Activated naive CD4-positive, alpha-beta T cell treated with anti-CD3 and anti-CD28 coated beads, Interleukin-2, amount 50 U/mL, for 24 hours (primary cell): ENCODE measurements around the gene VGLL2.
A peak's percentile ranks its signal among the peaks of the same experiment; 100 is the strongest.

Experiments used
- H3K27ac Mint-ChIP-seq: one replicate; pipeline ENCODE4 v1.8.0; 2021; ENCODE audit warnings: mild to moderate bottlenecking, mixed read lengths
- H3K27me3 Mint-ChIP-seq: one replicate; pipeline ENCODE4 v1.8.0; 2021; ENCODE audit warnings: mixed read lengths
- H3K36me3 Mint-ChIP-seq: one replicate; pipeline ENCODE4 v1.8.0; 2021; ENCODE audit warnings: mixed read lengths
- H3K4me1 Mint-ChIP-seq: one replicate; pipeline ENCODE4 v1.8.0; 2021; ENCODE audit warnings: mixed read lengths
- H3K4me3 Mint-ChIP-seq: one replicate; pipeline ENCODE4 v1.8.0; 2021; ENCODE audit warnings: mild to moderate bottlenecking, mixed read lengths
- H3K9me3 Mint-ChIP-seq: one replicate; pipeline ENCODE4 v1.8.0; 2021; ENCODE audit warnings: mixed read lengths

Gene VGLL2

DNA sequence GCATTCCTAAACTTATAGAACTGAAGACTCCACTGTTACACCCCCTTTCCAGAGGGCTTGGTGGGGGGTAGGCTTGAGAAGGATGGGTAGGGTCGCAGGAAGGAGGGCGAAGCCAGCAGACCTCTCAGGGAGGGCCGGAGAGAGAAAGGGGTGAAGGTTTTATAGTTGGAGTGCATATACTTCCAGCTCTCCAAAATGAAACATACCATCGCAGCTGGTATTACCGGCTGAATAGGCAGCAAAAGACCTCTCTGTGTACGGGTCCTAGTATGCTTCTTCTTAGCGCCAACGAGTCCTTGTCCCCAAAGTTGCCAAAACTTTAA, 1.0 kb upstream of the VGLL2 start:
- Mint-ChIP-seq H3K27ac (no peak overlapping the region), H3K4me1 (peaks cover 16% of the 10 kb centered on the region), H3K4me3 (peak overlapping the region; percentile 66), H3K36me3 (no peaks in the 10 kb centered on the region), H3K9me3 (peaks cover 4% of the 10 kb centered on the region), H3K27me3 (peaks cover 62% of the 10 kb centered on the region)

DNA sequence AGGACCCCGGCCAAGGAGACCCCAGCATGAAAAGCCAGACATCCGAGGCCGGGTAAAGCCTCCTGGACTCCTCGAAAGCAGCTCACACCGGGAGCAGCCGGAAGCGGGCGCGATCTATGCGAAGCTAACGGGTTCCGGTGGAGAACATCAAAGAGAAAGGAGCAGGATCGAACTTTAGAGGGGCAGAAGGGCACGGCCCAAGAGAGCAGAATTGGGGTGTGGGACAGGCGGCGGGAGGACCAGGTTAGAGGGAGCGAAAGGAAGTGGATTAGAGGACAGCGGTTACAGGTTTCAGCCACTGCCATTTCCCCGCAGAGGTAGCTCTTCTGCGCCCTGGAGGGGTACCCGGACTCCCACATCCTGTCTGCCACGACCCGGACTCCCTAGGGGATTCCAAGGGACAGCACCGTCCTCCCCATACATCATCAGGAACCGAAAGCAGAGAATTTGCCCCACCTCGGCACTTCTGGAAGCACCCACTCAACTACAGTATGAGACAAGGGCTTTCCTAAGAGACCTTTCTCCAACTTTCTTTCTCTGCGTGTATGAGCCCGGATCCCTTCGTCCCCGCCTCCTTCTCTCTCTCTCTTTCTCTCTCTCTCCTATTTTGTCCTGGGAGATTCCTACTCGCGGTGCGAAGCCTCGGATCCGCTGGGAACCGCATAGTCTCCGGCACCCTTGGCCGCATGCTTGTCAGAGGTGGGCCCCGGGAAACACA, 507 bp upstream of the VGLL2 start:
- Mint-ChIP-seq H3K4me1 (peaks cover 16% of the 10 kb centered on the region), H3K4me3 (peak overlapping the region; percentile 66), H3K27me3 (peaks cover 65% of the 10 kb centered on the region), H3K27ac (no peak overlapping the region), H3K36me3 (no peaks in the 10 kb centered on the region), H3K9me3 (peaks cover 4% of the 10 kb centered on the region)

DNA sequence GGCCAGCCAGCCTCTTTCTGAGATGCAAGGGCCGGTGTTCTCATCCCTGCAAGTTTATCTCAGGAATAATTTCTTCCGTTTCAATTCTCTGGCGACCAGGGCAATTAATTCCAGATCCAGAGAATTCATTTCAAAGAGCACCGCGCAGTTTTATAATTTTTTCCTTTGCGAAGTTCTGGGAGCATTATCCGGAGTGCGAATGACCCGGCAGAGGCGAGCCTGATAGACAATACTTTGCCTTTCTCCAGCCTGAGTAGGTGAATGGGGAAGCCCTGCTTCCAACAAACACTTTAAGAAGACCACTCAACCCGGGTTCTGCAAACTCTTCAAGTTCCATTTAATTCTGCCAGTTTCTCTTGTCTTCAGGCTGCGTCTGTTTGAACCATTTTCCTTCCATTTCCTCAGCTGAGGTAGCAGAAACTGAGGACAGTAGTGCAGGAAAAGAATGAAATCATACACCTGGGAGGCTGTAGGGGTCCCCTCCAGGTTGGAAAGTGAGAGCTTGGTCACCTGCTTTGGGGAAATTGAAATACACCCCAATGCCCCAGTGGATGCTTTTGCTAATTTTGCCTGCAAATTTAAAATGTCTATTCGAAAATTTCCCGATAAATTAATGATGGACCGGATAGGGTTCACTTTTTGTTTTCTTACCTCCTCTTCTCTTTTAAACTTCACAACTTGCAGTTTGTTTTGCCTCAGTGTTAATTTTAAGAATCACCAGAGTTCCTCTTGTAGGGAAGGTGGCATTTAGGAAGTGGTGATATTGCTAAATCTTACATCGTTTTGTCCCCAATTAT, 1.1 kb downstream of the VGLL2 start:
- peaks cover 4% of the 10 kb centered on the region for H3K9me3 Mint-ChIP-seq
- H3K36me3 Mint-ChIP-seq: no peaks in the 10 kb centered on the region
- peaks cover 16% of the 10 kb centered on the region for H3K4me1 Mint-ChIP-seq
- no peak overlapping the region for H3K27ac Mint-ChIP-seq
- H3K27me3 Mint-ChIP-seq: peaks cover 67% of the 10 kb centered on the region
- H3K4me3 Mint-ChIP-seq: no peak overlapping the region

DNA sequence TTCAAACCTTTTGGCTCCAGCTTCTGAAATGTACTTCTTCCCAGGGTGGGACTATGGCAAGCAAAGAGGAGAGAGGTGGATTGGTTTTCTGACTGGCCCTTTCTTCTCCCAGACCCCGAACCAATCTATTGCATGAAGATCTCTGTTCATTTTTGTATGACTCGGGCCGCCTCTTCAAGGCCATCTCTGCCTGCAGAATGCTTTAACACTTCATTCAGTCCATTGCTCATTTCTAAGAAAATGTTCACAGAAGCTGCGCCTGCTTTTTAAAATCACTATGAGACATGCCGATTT, 1.6 kb downstream of the VGLL2 start:
- H3K4me3 Mint-ChIP-seq: no peak overlapping the region
- no peak overlapping the region for H3K27ac Mint-ChIP-seq
- H3K27me3 Mint-ChIP-seq: peaks cover 64% of the 10 kb centered on the region
- peaks cover 16% of the 10 kb centered on the region for H3K4me1 Mint-ChIP-seq
- H3K36me3 Mint-ChIP-seq: no peaks in the 10 kb centered on the region
- peaks cover 4% of the 10 kb centered on the region for H3K9me3 Mint-ChIP-seq

DNA sequence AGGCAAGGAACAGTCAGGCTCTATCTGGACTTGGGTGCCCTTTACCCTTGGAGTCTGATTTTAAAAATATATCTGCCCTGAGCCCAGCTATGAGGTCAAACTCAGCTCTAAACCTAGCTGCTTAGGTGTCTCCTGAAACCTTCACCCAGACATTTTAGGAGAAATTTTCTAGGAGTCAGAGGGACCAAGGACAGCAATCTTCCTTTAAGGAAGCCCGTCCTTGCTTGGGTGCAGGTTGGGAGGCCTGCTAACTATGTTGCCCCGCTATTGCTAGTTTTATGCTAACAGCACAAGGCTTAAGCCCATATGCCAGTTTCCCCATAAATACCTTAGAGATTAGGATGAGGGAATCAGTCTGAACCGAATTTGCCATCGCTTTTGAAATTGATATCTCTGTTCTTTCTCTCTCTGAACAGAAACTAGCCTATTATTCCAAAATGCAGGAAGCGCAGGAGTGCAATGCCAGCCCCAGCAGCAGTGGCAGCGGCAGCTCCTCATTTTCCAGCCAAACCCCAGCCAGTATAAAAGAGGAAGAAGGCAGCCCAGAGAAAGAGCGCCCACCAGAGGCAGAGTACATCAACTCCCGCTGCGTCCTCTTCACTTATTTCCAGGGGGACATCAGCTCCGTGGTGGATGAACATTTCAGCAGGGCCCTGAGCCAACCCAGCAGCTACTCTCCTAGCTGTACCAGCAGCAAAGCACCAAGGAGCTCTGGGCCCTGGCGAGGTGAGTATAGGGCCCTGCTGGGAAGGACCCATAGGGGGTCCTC, 2.6 kb downstream of the VGLL2 start:
- Mint-ChIP-seq H3K4me1 (peaks cover 16% of the 10 kb centered on the region), H3K4me3 (no peak overlapping the region), H3K27me3 (peaks cover 68% of the 10 kb centered on the region), H3K27ac (no peak overlapping the region), H3K36me3 (no peaks in the 10 kb centered on the region), H3K9me3 (peaks cover under 1% of the 10 kb centered on the region)

DNA sequence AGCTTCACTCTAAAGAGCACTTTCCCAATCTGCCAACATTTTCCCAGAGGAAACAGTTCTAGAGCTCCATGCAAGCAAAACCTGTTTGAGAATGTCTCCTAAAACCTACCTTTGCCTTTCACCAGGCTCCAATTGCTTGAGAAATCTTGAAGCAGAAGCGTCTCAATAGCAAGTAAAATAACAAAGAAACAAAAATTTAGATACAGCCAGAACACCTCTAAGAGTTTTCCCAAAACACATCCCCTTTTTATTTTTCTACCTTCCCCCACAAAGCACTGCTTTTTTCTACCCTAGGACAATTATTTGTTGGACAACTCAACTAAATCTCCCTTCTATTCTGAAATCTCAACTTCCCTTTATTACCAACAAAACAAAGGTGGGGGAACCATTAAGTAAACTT, 3.6 kb downstream of the VGLL2 start:
- peaks cover 68% of the 10 kb centered on the region for H3K27me3 Mint-ChIP-seq
- no peaks in the 10 kb centered on the region for H3K9me3 Mint-ChIP-seq
- no peak overlapping the region for H3K4me3 Mint-ChIP-seq
- no peaks in the 10 kb centered on the region for H3K36me3 Mint-ChIP-seq
- peaks cover 16% of the 10 kb centered on the region for H3K4me1 Mint-ChIP-seq
- no peak overlapping the region for H3K27ac Mint-ChIP-seq

DNA sequence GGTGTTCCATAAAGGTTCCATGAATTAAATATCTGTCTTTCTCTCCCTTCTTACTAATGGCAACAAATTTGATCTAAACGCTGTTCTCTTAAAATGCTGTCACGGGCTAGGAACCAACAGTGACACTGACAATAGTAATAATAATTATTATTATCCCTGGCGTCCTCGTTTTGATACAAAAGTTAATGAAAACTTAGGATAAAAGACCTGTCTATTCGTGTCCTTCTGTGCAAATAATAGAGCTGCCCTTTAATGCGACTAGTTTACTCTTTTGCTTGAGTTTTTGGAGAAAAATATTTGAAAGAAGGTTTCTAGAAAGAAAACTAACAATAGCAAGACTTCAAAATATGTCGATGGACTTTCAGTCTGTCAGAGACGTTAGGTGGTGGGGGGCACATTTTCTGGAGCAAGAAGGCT, 4.3 kb downstream of the VGLL2 start:
- H3K27ac Mint-ChIP-seq: no peak overlapping the region
- H3K27me3 Mint-ChIP-seq: peaks cover 70% of the 10 kb centered on the region
- no peaks in the 10 kb centered on the region for H3K9me3 Mint-ChIP-seq
- no peak overlapping the region for H3K4me3 Mint-ChIP-seq
- H3K36me3 Mint-ChIP-seq: no peaks in the 10 kb centered on the region
- H3K4me1 Mint-ChIP-seq: peaks cover 12% of the 10 kb centered on the region

DNA sequence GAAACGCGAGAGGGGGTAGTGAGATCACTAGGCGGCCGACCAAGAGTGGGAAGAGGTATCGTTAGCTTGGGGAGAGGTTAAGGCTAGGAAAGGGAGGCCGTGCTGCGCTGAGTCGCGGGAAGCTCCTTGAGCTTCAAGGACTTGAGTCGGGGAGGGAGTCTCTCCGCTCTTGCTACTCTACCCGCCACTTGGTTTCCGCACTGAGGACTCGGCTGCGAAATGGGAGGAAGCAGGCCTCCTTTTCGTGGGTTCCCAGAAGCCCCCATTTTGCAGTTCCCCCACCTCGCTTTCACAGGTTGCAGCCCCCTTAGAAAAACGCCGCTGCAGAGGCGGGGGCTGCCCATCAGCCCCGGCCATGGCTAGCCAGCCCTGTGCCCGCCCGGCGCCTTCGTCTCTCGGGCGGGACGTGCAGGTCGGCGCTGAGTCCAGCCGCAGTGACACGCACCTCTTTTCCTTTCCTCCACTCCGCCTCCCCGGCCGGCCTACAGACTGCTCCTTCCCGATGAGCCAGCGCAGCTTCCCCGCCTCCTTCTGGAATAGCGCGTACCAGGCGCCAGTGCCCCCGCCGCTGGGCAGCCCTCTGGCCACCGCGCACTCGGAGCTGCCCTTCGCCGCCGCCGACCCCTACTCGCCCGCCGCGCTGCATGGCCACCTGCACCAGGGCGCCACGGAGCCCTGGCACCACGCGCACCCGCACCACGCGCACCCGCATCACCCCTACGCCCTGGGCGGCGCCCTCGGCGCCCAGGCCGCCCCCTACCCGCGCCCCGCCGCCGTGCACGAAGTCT, 4.9 kb downstream of the VGLL2 start:
- no peak overlapping the region for H3K4me3 Mint-ChIP-seq

DNA sequence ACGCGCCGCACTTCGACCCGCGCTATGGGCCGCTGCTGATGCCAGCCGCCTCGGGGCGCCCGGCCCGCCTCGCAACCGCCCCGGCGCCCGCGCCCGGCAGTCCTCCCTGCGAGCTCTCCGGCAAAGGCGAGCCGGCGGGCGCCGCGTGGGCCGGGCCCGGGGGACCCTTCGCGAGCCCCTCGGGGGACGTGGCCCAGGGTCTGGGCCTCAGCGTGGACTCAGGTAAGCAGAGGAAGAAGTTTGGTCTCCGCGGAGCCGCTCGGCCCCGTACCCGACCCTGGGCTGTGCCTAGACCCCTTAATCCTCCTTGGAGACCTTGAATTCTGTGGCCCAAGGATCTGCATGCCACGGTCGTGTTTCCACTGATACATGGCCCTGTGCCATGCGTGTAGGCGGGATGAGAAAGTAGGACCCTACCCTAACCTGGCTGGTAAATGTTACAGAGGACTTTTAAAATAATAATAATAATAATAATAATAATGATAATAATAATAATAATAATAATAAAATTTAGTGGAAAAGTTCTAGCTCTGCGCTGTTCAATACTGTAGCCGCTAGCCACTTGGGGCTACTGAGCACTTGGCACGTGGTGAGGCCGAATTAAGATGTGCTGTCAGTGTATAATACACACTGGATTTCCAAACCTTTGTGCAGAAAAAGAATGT, 5.6 kb downstream of the VGLL2 start:
- Mint-ChIP-seq H3K9me3 (no peaks in the 10 kb centered on the region), H3K36me3 (no peaks in the 10 kb centered on the region), H3K4me1 (peaks cover 5% of the 10 kb centered on the region), H3K27ac (no peak overlapping the region), H3K4me3 (no peak overlapping the region), H3K27me3 (peaks cover 77% of the 10 kb centered on the region)

More for the DNA sequence above, 4.9 kb downstream of the VGLL2 start:
- Mint-ChIP-seq H3K27me3 (peaks cover 71% of the 10 kb centered on the region), H3K9me3 (no peaks in the 10 kb centered on the region), H3K36me3 (no peaks in the 10 kb centered on the region), H3K4me1 (peaks cover 6% of the 10 kb centered on the region), H3K27ac (no peak overlapping the region)

DNA sequence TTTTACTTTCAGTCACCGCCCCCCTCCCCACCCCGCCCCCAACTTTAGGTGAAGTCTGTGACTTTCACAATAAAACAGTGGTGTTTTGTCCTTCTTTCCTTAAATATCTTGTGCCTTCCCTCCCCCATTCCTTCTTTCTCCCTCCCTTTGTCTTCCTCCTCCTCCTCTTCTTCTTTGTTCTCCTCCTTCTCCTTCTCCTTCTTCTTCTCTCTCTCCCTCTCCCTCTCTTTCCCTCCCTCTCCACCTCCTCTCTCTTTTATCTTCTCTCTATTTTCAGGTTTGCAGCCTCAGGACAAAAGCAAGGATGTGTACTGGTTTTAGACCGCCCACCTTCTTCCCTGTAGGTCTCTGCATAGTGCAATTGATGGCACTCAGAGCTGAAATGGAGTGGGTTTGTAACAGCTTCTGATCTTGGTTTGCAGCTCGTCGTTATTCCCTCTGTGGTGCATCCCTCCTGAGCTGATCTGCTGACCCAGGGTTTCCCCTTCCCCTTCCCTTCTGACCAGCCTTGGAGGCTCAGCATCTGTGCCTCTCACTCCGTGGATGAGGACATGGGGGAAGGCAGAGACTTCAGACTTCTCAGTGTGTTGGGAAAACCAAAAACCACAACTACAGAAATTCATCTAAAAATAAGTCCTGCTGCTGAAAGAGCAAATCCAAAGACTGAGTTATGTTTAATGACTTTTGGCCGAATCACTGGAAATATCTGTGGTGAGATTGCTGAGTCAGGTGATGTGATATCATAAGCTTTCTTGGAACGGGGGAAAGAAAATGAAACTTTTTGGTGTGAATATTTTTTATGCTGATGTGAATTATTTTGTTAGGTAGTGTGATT, 6.9 kb downstream of the VGLL2 start:
- Mint-ChIP-seq H3K27me3 (peaks cover 69% of the 10 kb centered on the region), H3K9me3 (no peaks in the 10 kb centered on the region), H3K4me3 (no peak overlapping the region), H3K27ac (no peak overlapping the region), H3K36me3 (no peaks in the 10 kb centered on the region), H3K4me1 (no peaks in the 10 kb centered on the region)

DNA sequence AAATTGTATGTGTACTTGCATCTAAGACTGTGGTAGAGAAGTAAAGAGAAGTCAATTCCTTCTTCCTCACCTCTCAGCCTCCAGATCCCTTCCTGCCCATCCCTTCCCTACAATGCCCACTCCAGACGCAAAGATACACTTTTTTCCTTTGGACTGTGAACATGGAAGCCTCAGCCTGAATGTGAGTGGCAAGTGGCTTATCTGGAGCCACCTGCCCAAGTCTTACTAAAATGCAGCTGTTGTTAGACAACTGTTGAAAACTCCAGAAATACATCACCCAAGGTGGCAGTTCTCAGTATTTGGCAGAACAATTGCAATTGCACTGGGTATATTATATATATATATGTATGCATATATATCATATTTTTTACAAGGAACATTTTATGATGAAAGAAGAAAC, 7.5 kb downstream of the VGLL2 start:
- no peak overlapping the region for H3K4me3 Mint-ChIP-seq

DNA sequence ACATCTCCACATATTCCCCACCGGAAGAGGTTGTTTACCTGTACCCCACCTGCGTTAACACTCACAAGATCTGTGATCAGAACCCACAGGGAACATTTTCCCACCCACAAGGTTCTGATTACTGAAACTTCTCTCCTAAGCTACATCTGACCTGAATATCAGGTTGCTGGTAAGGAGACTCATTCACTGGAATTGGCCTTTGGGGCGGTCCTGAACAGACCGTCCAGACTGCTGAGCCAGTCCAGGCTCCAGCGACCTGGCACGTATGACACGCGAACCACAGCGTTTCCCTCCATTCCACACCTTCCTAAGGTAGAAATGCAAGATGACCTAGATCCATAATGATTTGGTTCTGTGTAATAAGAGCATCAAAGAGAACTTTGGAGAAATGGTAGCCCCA, 9.8 kb downstream of the VGLL2 start:
- H3K4me3 Mint-ChIP-seq: no peak overlapping the region
- peaks cover 46% of the 10 kb centered on the region for H3K27me3 Mint-ChIP-seq
- H3K36me3 Mint-ChIP-seq: no peaks in the 10 kb centered on the region
- H3K4me1 Mint-ChIP-seq: no peaks in the 10 kb centered on the region
- H3K27ac Mint-ChIP-seq: no peak overlapping the region
- no peaks in the 10 kb centered on the region for H3K9me3 Mint-ChIP-seq

More for the DNA sequence above, 7.5 kb downstream of the VGLL2 start:
- no peak overlapping the region for H3K27ac Mint-ChIP-seq
- peaks cover 63% of the 10 kb centered on the region for H3K27me3 Mint-ChIP-seq
- no peaks in the 10 kb centered on the region for H3K9me3 Mint-ChIP-seq
- H3K4me1 Mint-ChIP-seq: no peaks in the 10 kb centered on the region
- no peaks in the 10 kb centered on the region for H3K36me3 Mint-ChIP-seq

DNA sequence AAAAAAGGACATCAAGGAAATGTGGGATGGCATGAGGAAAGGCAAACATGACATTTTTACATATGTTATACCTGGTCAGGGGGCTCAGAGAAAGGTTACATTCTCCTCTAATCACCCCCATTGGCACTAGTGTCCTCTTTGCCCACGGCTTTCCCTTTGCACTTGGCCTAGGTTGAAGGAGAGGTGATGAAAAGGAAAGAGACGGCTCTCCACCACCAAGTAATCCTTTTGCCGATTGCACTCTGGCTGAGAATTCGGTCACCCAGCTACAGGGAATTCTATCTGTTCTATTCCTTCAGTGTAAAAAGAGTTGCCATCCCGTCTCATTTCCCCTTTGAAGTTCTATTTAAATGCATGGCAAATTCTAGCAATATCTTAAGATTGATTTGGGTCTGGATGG, 10.4 kb downstream of the VGLL2 start:
- H3K36me3 Mint-ChIP-seq: no peaks in the 10 kb centered on the region
- H3K4me3 Mint-ChIP-seq: no peak overlapping the region
- H3K27ac Mint-ChIP-seq: no peak overlapping the region
- H3K27me3 Mint-ChIP-seq: peaks cover 49% of the 10 kb centered on the region
- no peaks in the 10 kb centered on the region for H3K9me3 Mint-ChIP-seq
- no peaks in the 10 kb centered on the region for H3K4me1 Mint-ChIP-seq

DNA sequence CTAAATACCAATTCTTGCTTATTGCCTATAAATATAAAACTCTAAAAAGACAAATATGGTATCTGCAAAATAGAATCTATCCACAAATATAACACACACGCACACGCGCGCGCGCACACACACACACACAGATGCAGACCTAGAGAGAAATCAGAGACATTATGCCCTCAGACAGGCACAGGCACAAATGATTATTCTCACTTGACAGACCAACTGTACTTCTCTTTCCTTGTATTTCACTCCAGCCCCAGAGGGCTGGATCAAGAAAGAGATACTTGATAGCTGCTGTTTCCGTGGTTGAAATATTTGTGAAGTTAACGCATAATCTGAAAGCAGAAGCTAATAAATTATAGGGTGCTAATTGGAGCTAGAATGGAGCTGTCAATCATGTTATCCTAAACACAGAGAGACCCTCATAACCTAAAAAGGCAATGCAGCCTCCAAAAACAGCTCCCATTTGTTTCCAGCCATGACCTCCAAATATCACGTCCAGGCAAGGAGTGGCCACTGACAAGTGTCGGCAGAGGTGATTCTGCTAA, 11.5 kb downstream of the VGLL2 start:
- no peak overlapping the region for H3K27ac Mint-ChIP-seq

More for the DNA sequence above, 11.5 kb downstream of the VGLL2 start:
- Mint-ChIP-seq H3K4me1 (no peaks in the 10 kb centered on the region), H3K27me3 (peaks cover 45% of the 10 kb centered on the region), H3K4me3 (no peak overlapping the region), H3K36me3 (no peaks in the 10 kb centered on the region), H3K9me3 (no peaks in the 10 kb centered on the region)
